T47D (cell line): ENCODE data around the gene C2CD4A.

ENCODE experiments used
- DNase-seq, 2 experiments: peaks; one replicate each; pipeline versions ENCODE4 v3.0.0 to v3.0.0-alpha.2; 2011 to 2012; ENCODE audit warnings: low read depth in 1 of 2, low spot score in 1 of 2
- JUND ChIP-seq: IDR thresholded peaks from 2 replicates; pipeline ENCODE4 v1.6.1; 2012; ENCODE audit warnings: low read depth
- in situ Hi-C: cut with HindIII; loops from 2 replicates; pipeline ENCODE4 v1.10.0; 2016; ENCODE audit warnings: low sequenced_read_pairs, low pct_unique_long_range_greater_than_20kb

C2CD4A gene

GRCh38 chr15:62112081-62112480, 45.3 kb downstream of the C2CD4A start:
- DNase-seq, result peak in 1 of 2 experiments; percentile 38
- no peak for TF ChIP-seq JUND

GRCh38 chr15:62112616-62113593, 46.1 kb downstream of the C2CD4A start:
- in situ Hi-C loops, result no loop called here
- DNase-seq, result peak; percentile 37 to 93
- TF ChIP-seq JUND, result no peak; the same call in 1 of the 2 replicates

More at GRCh38 chr15:62112081-62112480, 45.3 kb downstream of the C2CD4A start:
- in situ Hi-C loops, result no loop called here

- TF ChIP-seq JUND, result no peak
- in situ Hi-C loops, result no loop called here
- DNase-seq, result no peak
Observed at GRCh38 chr15:62115847-62116246, 49.1 kb downstream of the C2CD4A start.

- in situ Hi-C loops, result no loop called here
- TF ChIP-seq JUND, result no peak
- DNase-seq, result no peak
Observed at GRCh38 chr15:62118520-62119226, 51.9 kb downstream of the C2CD4A start.

GRCh38 chr15:62119227-62119864, 52.6 kb downstream of the C2CD4A start:
- TF ChIP-seq JUND, result no peak
- peak in 1 of 2 experiments; percentile 52 for DNase-seq
- in situ Hi-C loops, result no loop called here

GRCh38 chr15:62119874-62120273, 53.1 kb downstream of the C2CD4A start:
- in situ Hi-C loops, result no loop called here
- no peak for TF ChIP-seq JUND
- no peak for DNase-seq
